Keratinocyte (primary cell): ENCODE measurements around the gene PTPRT. TPM values are rescaled to one million over a fixed set of nuclear protein-coding genes. Genes with fewer than 3 reads are reported as not detected.

ENCODE experiments used
- DNase-seq: peaks from one replicate; pipeline ENCODE4 v3.0.0-alpha.2; 2011; ENCODE audit warnings: low read depth, missing footprints, low spot score
- FAIRE-seq: peaks from 2 replicates; lab custom pipeline; 2011; peaks lifted over from hg19 to GRCh38; lab: Jason Lieb, UNC
- H2AFZ ChIP-seq: 2 replicates; pipeline ENCODE4 v1.6.0; 2012; ENCODE audit warnings: low read length, control low read depth, inconsistent platforms; ENCODE audit not compliant: control insufficient read depth
- H3K27ac ChIP-seq: 2 replicates; pipeline ENCODE4 v1.5.1; 2011; ENCODE audit warnings: low read length; ENCODE audit not compliant: control insufficient read depth, insufficient read depth
- H3K27me3 ChIP-seq: 3 replicates; pipeline ENCODE4 v1.6.0; 2011; ENCODE audit warnings: low read length; ENCODE audit not compliant: control insufficient read depth, insufficient read depth; ENCODE audit errors: extremely low read depth
- H3K36me3 ChIP-seq, 2 experiments: 2 replicates in 1 of 2; 3 replicates in 1 of 2; pipeline ENCODE4 v1.5.1; 2011; ENCODE audit warnings: low read length in 2 of 2, mild to moderate bottlenecking in 1 of 2; ENCODE audit not compliant: control insufficient read depth in 2 of 2, insufficient read depth in 2 of 2; ENCODE audit errors: extremely low read depth in 1 of 2
- H3K4me1 ChIP-seq: 3 replicates; pipeline ENCODE4 v1.5.1; 2011; ENCODE audit warnings: low read length; ENCODE audit not compliant: control insufficient read depth, insufficient read depth; ENCODE audit errors: extremely low read depth
- H3K4me2 ChIP-seq: 3 replicates; pipeline ENCODE4 v1.6.0; 2011; ENCODE audit warnings: low read depth, low read length; ENCODE audit not compliant: control insufficient read depth, insufficient read depth; ENCODE audit errors: extremely low read depth
- H3K4me3 ChIP-seq, 3 experiments: fragments of 200-600 bp in 1 of 3; sonication (generic) in 1 of 3; 2 replicates in 2 of 3; 3 replicates in 1 of 3; pipeline ENCODE4 v1.5.1; 2011 to 2016; ENCODE audit warnings: low read length in 3 of 3, mild to moderate bottlenecking in 3 of 3, control low read depth in 2 of 3, inconsistent platforms in 1 of 3, low read depth in 1 of 3, mixed read lengths in 1 of 3, mixed run types in 1 of 3, moderate library complexity in 1 of 3; ENCODE audit not compliant: control insufficient read depth in 2 of 3, insufficient read depth in 2 of 3; ENCODE audit errors: extremely low read depth in 1 of 3
- H3K79me2 ChIP-seq: 2 replicates; pipeline ENCODE4 v1.6.0; 2012; ENCODE audit warnings: low read length; ENCODE audit not compliant: control insufficient read depth, insufficient read depth
- H3K9ac ChIP-seq: 3 replicates; pipeline ENCODE4 v1.6.0; 2011; ENCODE audit warnings: low read length; ENCODE audit not compliant: control insufficient read depth, insufficient read depth; ENCODE audit errors: extremely low read depth
- H3K9me1 ChIP-seq: 3 replicates; pipeline ENCODE4 v1.6.0; 2011; ENCODE audit warnings: low read length; ENCODE audit not compliant: control insufficient read depth, insufficient read depth; ENCODE audit errors: extremely low read depth
- H3K9me3 ChIP-seq: 2 replicates; pipeline ENCODE4 v1.5.1; 2012; ENCODE audit warnings: low read depth, low read length; ENCODE audit not compliant: control insufficient read depth
- H4K20me1 ChIP-seq: 3 replicates; pipeline ENCODE4 v1.6.0; 2011; ENCODE audit warnings: low read length; ENCODE audit not compliant: control insufficient read depth, insufficient read depth; ENCODE audit errors: extremely low read depth
- CTCF ChIP-seq, 3 experiments: IDR thresholded peaks in 1 of 3; conservative IDR thresholded peaks in 1 of 3; optimal IDR thresholded peaks in 1 of 3; 2 replicates in 2 of 3; 3 replicates in 1 of 3; pipeline versions ENCODE3 to v1.5.1; 2011; ENCODE audit warnings: low read length in 3 of 3, mild to moderate bottlenecking in 3 of 3, moderate library complexity in 2 of 3, control low read depth in 1 of 3, inconsistent platforms in 1 of 3; ENCODE audit not compliant: insufficient read depth in 2 of 3; ENCODE audit errors: extremely low read depth in 1 of 3
- EZH2 ChIP-seq: IDR thresholded peaks from one replicate; pipeline ENCODE4 v1.6.1; 2012; ENCODE audit warnings: inconsistent platforms, mild to moderate bottlenecking, low read length, moderate library complexity
- dilution Hi-C: fragments of 300-500 bp; cut with MboI; formaldehyde crosslinking; loops from one replicate; pipeline ENCODE4 v1.7.0; 2020; ENCODE audit warnings: low sequenced_read_pairs; ENCODE audit not compliant: extremely low pct_ligation_motif_present
- polyA plus RNA-seq, 5 experiments: library from polyadenylated mRNA; depleted of rRNA in 3 of 5; stranded (reverse) in 3 of 5; stranded (forward) in 1 of 5; unstranded in 1 of 5; fragments of >200 nt; gene quantifications; 1 replicate in 1 of 5; 2 replicates in 3 of 5; 3 replicates in 1 of 5; pipeline versions ENCODE4 v1.2.1 to v1.2.3, GENCODE V29; 2011 to 2012; ENCODE audit warnings: missing spikeins in 2 of 5, low read depth in 1 of 5, low replicate concordance in 1 of 5

PTPRT gene
- polyA plus RNA-seq, 1 donor (not counting 4 experiments of a cell fraction or from before 2014, with no cell fraction given) = not detected

- Histone ChIP-seq H3K9ac (no peak overlapping the region), H3K27ac (no peak overlapping the region), H3K36me3 (no peaks in the 10 kb centered on the region), H3K4me3 (no peak overlapping the region), H4K20me1 (no peaks in the 10 kb centered on the region), H3K9me3 (no peaks in the 10 kb centered on the region), H3K79me2 (no peaks in the 10 kb centered on the region), H3K4me1 (no peaks in the 10 kb centered on the region), H3K9me1 (no peaks in the 10 kb centered on the region), H3K4me2 (no peak overlapping the region), H2AFZ (no peak overlapping the region), H3K27me3 (no peaks in the 10 kb centered on the region)
- DNase-seq = no peak
- no peak for TF ChIP-seq EZH2
- peak; percentile 62 to 78 (median 64) for TF ChIP-seq CTCF (optimal IDR thresholded peaks at IDR 0.05 in 1 of 3, IDR thresholded peaks at IDR 0.05 in 1 of 3, conservative IDR thresholded peaks at IDR 0.05 in 1 of 3; ENCODE audit: extremely low read depth in 1 of 3, insufficient read depth in 2 of 3, low read length in 3 of 3)
- FAIRE-seq = no peak
- dilution Hi-C loops = no loop called here
These were observed 705.9 kb downstream of the PTPRT start for GRCh38 chr20:42483730-42484303.

- no peaks in the 10 kb centered on the region for H3K79me2 ChIP-seq
- H2AFZ ChIP-seq = no peak overlapping the region
- H3K4me2 ChIP-seq = no peak overlapping the region
- no peak overlapping the region for H3K27ac ChIP-seq
- H3K4me1 ChIP-seq = no peaks in the 10 kb centered on the region
- DNase-seq = no peak
- dilution Hi-C loops = no loop called here
- H3K4me3 ChIP-seq = no peak overlapping the region
- no peak overlapping the region for H3K9ac ChIP-seq
- H4K20me1 ChIP-seq = no peaks in the 10 kb centered on the region
- H3K36me3 ChIP-seq = no peaks in the 10 kb centered on the region
- TF ChIP-seq CTCF (optimal IDR thresholded peaks at IDR 0.05 in 1 of 3, IDR thresholded peaks at IDR 0.05 in 1 of 3, conservative IDR thresholded peaks at IDR 0.05 in 1 of 3; ENCODE audit: extremely low read depth in 1 of 3, insufficient read depth in 2 of 3, low read length in 3 of 3) = no peak
- TF ChIP-seq EZH2 = no peak
- H3K27me3 ChIP-seq = no peaks in the 10 kb centered on the region
- FAIRE-seq = no peak
- no peaks in the 10 kb centered on the region for H3K9me1 ChIP-seq
- no peaks in the 10 kb centered on the region for H3K9me3 ChIP-seq
These were observed 706.9 kb downstream of the PTPRT start for GRCh38 chr20:42482808-42483207.
